ENCODE results near the gene UAP1L1.
"Not testable (repeated sequence)": the region's sequence is repeated elsewhere in the genome, so short reads cannot be mapped to it uniquely, and the experiment has no call there.

GRCh38 chr9:137033481-137033880 is 43.8 kb upstream of the UAP1L1 start:
- not testable (repeated sequence) for TF ChIP-seq POLR2AphosphoS5, POLR2A, CTCF, EP300 (IDR thresholded peaks at IDR 0.05)
